ENCODE data around the gene ACSL1. TPM values are rescaled to one million over a fixed set of nuclear protein-coding genes. Genes with fewer than 3 reads are reported as not detected.
A peak's percentile ranks its signal among the peaks of the same experiment; 100 is the strongest.

The ACSL1 gene
- total RNA-seq, 1 experiment from 2014 or later = 11.1 TPM

DNA sequence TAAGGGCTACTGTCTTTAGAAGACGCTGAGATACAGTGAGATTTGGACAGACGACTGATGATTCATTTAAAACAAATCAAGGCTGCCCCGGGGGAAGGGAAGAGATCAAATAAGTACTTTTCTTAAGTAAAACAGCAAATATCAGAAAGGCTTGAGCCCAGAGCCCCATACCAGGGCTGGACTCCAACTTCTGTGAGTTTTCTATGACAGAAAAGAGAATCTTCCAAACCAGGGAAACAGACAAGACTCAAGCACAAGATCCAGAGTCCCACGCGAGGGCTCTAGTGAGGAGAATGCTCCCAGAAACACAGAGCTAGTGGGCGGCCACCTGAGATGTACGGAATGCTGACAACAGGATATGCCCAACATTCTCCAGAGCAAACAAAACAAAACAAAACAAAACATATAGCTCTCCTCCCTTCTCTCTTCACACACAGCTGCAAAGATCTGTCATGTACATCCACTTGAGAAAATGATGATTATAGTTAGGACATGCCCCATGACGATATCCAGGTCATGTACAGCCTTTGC is 13.1 kb downstream of the ACSL1 start:
- peak; percentile 29 for DNase-seq (ENCODE audit: low read depth)

GRCh38 chr4:184812199-184812542 is 13.6 kb downstream of the ACSL1 start:
- DNase-seq (ENCODE audit: low read depth) = no peak

GRCh38 chr4:184811526-184812198 is 14.1 kb downstream of the ACSL1 start:
- no peak for DNase-seq (ENCODE audit: low read depth)

GRCh38 chr4:184810720-184811119 is 15.0 kb downstream of the ACSL1 start:
- no peak for DNase-seq (ENCODE audit: low read depth)

DNA sequence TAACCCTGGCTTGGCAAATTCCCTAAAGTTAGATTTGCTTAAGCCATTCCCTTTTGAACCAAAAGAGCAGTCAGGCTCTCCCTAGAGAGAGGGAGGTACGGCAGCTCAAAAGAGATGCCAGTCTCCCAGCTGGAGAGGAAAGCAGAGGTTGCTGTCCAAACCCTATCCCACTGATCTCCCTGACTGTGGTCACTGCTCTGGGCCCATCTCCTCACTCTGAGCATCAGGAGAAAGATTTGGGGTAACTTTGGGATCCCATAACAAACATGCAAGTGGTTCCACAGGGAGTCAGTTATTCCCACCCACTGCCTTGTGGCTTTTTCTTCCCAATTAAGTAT is 17.1 kb downstream of the ACSL1 start:
- DNase-seq (ENCODE audit: low read depth) = peak; percentile 9

DNA sequence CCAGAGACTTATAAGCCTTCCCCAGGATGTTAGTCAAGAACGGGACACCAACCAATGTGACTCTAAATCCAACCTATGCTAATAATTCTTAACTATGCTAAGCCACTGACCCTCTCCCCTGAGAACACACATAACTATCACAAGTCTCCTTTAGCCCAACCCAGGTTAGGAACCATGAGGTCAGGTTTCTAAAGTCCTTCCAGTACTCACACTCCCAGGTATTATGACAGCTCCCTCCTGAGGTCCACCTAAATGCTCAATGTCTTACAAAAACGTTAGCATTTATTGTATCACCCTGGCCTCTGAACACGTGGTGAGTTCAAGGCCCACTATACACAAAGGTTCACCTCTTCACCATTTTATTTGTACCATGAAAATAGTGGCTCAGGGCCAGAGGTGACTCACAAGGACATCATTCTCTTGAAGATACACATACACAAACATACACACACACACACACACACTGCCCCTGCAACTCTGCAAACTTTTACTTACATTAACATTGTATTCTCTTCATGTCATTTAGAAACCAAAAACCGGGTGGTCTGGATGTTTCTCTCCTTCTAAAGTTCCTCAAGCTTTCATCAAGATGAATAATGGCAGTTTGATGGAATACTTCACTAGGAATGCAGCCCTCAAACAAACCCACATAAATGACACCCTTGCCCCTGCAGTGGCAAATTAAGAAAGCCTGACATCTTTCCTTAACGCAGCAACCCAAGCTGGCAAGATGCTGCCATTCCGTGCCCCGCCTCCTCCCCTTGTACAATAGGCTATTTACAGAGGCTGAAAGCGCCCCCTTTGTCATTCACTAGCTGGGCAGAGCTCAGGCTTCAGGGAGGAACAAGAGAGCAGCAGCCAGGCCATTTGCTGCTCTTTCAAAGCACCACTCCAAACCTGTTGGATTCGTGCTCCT is 17.7 kb downstream of the ACSL1 start:
- peak; percentile 83 for DNase-seq (ENCODE audit: low read depth)

DNA sequence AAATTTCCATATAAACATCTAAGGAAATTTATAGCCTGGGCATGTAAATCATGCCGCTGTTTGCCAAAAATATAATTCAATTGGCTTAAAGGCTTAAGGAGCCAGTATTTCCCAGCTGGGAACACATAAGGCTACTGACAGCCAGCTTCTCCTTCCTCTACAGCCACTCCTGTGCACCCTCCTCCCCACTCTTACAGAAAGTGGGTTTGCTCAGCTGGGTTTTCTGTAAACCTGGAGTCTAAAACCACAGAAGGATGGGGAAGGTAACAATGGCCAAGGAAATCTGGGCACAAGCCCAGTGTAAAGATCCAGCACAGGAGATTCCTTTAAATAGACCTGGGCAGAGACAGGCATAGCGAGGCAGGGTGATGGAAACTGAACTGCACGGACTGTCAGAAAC is 18.5 kb downstream of the ACSL1 start:
- DNase-seq (ENCODE audit: low read depth) = no peak

DNA sequence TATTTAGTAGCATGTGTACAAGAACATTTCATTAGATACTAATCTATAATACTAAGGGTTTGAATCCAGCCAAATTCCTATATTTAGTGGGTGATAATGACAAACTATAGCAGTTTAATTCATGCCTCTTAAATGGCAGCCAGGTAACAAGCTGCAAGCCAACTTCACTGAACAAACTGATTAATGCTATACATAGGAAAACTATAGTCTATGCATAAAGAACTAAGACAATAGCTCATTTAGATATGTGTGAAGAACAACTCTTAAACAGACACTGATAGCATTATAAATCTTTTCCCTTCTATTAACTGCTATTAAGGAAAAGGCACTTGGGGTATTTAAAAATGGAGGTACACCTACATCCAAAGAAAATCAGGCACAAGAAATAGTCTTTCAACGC is 19.1 kb downstream of the ACSL1 start:
- DNase-seq (ENCODE audit: low read depth) = no peak

DNA sequence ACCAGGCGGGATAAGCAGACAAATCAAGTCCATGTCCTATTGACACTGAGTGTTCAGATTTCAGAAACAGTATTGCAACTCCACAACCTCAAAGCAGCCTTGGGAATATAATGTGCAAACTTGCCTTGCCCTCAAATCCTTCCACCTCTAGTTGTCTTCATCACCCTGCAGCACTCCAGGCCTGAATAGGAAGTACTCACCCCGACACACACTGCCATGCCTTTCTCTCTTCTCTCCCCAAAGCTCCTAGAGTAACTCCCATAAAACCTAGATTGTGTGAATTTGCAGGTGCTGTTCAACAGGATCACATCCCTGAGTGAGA is 19.6 kb downstream of the ACSL1 start:
- no peak for DNase-seq (ENCODE audit: low read depth)

DNA sequence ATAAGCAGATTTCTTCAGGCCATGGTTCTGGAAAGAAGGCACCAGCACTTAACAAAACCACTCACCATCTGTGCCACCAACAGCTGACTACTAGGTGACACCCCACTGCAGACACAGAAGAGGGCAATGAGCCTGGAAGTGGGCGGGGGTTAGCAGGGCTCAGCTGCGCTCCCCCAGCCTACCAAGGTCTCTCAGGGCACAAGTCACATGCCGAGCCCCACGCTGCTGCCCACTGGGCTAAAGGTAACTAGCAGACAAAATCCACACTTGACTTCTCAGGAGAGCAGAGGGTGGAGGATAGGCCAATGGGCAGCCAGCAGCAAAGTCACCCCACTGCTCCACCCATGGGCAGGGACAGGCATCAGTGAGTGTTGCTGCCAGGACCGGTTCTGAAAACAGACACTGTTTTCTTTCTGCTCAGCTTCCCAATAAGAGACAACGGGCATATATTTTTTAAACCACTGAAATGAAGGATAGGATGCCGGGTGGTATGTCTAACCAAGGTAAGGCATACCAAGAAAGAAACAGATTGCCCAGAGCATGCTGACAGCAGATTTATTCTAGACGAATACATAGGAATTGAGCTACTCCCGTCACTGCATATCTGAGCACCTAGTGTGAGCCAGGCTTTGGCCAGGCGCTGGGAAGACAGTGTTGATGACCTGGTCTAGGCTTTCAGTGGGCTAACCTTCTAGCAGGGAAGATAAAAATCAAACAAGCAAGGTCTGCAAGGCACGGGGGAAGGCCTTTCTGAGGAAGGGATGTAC is 20.1 kb downstream of the ACSL1 start:
- no peak for DNase-seq (ENCODE audit: low read depth)

GRCh38 chr4:184804621-184805020 is 21.1 kb downstream of the ACSL1 start:
- DNase-seq (ENCODE audit: low read depth) = no peak

- no peak for DNase-seq (ENCODE audit: low read depth)
Observed at GRCh38 chr4:184803874-184804273, 21.9 kb downstream of the ACSL1 start.

GRCh38 chr4:184803133-184803532 is 22.6 kb downstream of the ACSL1 start:
- no peak for DNase-seq (ENCODE audit: low read depth)

DNA sequence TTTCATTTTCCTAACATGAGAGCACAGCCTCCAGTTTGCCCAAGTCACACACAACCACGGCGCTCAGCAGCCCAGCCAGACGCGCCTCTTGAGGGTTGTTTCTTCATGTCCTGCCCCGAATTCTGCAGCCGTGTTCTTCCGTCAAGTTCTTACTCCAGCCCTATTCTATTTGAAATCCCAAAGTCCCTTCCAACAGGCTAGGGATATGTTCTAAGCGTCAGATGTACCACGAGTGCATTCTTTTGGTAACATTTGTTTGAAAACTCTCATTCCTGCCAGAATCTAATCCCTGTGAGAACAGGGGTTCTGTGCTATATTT is 23.1 kb downstream of the ACSL1 start:
- DNase-seq (ENCODE audit: low read depth) = no peak

GRCh38 chr4:184801781-184802696 is 23.7 kb downstream of the ACSL1 start:
- peak; percentile 42 for DNase-seq (ENCODE audit: low read depth)

DNA sequence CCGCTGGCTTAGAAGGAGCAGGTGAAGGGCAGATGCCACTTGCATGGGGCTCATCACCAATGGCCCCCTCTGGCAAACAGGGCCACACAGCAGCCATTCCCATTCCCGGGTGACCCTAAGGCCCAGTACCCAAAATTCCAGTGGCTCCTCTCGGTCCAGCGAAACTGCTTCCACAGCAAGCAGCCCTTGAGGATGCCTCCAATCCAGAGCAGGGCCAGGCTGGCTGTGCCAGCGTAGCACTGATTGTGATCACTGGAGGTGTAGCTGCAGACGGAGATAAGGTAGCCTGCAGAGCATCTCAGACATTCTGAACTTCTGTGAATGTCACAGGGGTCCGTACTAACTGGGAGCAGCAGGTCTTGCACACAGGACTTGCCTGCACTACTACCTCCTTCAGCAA is 27.3 kb downstream of the ACSL1 start:
- DNase-seq (ENCODE audit: low read depth) = no peak

DNA sequence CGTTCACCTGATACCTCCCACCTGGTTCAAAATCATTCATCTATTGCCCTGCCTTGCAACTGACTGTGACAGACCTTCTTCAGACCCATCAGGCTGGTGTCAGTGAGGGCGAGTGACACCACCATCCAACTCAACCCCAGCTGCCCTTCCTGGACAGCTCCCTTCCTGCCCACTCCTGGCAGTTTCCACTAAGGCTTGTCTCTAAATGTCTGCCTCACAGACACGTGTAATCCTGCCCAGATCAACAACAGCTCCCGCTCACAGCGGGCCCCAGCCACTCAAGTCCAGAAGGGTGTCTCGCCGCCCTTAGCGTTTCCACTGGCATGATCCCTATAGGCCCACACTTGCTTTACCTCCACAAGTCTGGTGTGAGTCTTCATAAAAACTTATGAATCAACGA is 28.9 kb downstream of the ACSL1 start:
- DNase-seq (ENCODE audit: low read depth) = no peak

DNA sequence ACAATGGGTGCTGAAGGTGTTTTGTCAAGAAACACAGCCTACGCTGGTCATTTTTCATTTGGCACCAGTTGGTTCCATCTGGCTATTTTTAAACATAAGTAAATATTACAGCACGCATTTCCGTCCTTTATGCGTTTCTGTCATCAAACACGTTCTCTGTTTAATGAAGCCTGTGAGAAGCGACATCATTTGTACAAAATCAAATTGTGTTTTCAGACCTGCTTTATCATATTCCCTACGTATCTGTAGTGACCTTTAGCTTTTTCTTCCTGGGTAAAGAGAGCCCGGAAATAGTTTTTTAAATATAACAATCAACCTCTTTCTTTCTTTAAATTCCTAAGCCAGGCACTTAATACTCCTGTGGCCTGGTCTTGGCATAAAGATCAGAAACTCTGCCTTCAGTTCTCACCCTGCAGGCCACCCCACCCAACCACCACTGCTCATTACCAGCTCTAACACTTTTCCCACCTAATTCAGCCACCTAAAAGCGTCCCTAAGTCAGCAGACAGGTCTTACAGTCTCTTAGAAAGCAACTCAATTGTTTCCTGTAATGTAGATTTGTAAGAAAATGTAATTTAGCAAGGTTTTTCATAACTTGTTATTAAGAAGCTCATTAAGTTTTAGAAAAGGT is 30.4 kb downstream of the ACSL1 start:
- no peak for DNase-seq (ENCODE audit: low read depth)

GRCh38 chr4:184794470-184794869 is 31.3 kb downstream of the ACSL1 start:
- no peak for DNase-seq (ENCODE audit: low read depth)

DNA sequence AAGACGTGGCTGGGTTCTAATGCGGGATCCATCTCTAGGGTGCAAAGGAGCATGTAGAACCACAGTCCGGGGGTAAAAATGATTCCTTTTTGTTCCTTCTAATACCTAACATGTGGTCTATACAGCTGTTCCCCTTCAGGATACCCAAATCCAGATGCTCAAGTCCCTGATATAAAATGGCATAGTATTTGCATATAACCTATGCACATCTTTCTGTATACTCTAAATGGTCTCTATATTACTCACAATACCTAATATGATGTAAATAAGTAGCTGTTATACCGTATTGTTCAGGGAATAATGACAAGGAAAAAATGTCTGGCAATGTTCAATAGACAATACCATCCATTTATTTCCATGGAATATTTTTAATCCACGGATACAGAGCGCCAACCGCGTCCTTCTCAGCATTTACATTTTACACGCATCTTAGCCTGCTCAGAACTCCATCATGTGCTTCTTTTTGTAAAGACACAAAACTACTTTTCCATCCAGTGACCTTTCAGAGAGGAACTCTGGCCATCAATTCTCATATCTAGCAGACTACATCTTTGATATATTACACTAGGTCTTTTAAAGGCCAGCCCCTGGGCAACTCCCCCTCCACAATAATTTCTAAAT is 31.9 kb downstream of the ACSL1 start:
- DNase-seq (ENCODE audit: low read depth) = no peak
